ENCODE data around the gene CLECL1. TPM values are rescaled to one million over a fixed set of nuclear protein-coding genes. Genes with fewer than 3 reads are reported as not detected.
"Not testable (repeated sequence)": the region's sequence is repeated elsewhere in the genome, so short reads cannot be mapped to it uniquely, and the experiment has no call there.

Gene CLECL1
- total RNA-seq, 1 donor from 2014 or later: not detected

GRCh38 chr12:9698681-9699080 lies 34.2 kb downstream of the CLECL1 start:
- Histone ChIP-seq H3K9me3 (replicated peaks) (peaks cover 41% of the 10 kb centered on the region), H3K27ac (replicated peaks) (peak overlapping the region; percentile 66), H3K4me3 (no peak overlapping the region), H3K4me1 (peaks cover 26% of the 10 kb centered on the region), H3K36me3 (peaks cover 18% of the 10 kb centered on the region), H3K27me3 (ENCODE audit: low read depth) (no peaks in the 10 kb centered on the region)
- no peak for TF ChIP-seq CTCF (IDR thresholded peaks at IDR 0.05; ENCODE audit: borderline replicate concordance)
- DNase-seq: no peak
- intact Hi-C loops (cut with micrococcal nuclease): no loop called here

DNA sequence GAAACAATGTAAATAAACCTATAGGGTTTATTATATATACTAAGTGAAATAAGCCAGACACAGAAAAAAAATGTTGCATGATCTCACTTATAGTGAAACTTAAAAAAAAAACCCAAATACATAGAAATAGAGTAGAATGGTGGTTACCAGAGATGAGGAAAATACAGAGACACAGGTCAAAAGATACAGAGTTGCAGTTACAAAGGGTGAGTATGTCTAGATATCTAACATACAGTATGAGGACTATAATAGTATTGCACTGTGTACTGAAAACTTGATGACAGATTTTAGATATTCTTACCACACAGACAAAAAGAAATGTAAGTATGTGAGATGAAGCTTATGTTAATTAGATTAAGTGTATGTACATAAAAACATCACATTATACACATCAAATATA lies 35.3 kb downstream of the CLECL1 start:
- Histone ChIP-seq H3K9me3 (replicated peaks) (peaks cover 41% of the 10 kb centered on the region), H3K27ac (replicated peaks) (no peak overlapping the region), H3K4me1 (peaks cover 26% of the 10 kb centered on the region), H3K4me3 (no peak overlapping the region), H3K27me3 (ENCODE audit: low read depth) (no peaks in the 10 kb centered on the region), H3K36me3 (peaks cover 28% of the 10 kb centered on the region)
- intact Hi-C loops (cut with micrococcal nuclease): no loop called here
- DNase-seq: no peak
- no peak for TF ChIP-seq CTCF (IDR thresholded peaks at IDR 0.05; ENCODE audit: borderline replicate concordance)

GRCh38 chr12:9695661-9696060 lies 37.2 kb downstream of the CLECL1 start:
- H3K36me3 ChIP-seq: peaks cover 37% of the 10 kb centered on the region

GRCh38 chr12:9695150-9695549 lies 37.7 kb downstream of the CLECL1 start:
- peaks cover 38% of the 10 kb centered on the region for H3K36me3 ChIP-seq
- intact Hi-C loops (cut with micrococcal nuclease); H3K4me3 ChIP-seq; DNase-seq; H3K27me3 ChIP-seq (ENCODE audit: low read depth); H3K27ac ChIP-seq (replicated peaks): not testable (repeated sequence)
- H3K9me3 ChIP-seq (replicated peaks): peaks cover 36% of the 10 kb centered on the region
- peaks cover 17% of the 10 kb centered on the region for H3K4me1 ChIP-seq

More at GRCh38 chr12:9695661-9696060, 37.2 kb downstream of the CLECL1 start:
- H3K4me3 ChIP-seq; intact Hi-C loops (cut with micrococcal nuclease); H3K27ac ChIP-seq (replicated peaks); H3K27me3 ChIP-seq (ENCODE audit: low read depth); DNase-seq: not testable (repeated sequence)
- peaks cover 22% of the 10 kb centered on the region for H3K4me1 ChIP-seq
- peaks cover 35% of the 10 kb centered on the region for H3K9me3 ChIP-seq (replicated peaks)

- TF ChIP-seq CTCF (IDR thresholded peaks at IDR 0.05; ENCODE audit: borderline replicate concordance): no peak
- Histone ChIP-seq H3K4me1 (peaks cover 8% of the 10 kb centered on the region), H3K27ac (replicated peaks) (no peak overlapping the region), H3K36me3 (peaks cover 47% of the 10 kb centered on the region), H3K4me3 (no peak overlapping the region), H3K9me3 (replicated peaks) (peaks cover 43% of the 10 kb centered on the region), H3K27me3 (ENCODE audit: low read depth) (no peaks in the 10 kb centered on the region)
- intact Hi-C loops (cut with micrococcal nuclease): no loop called here
- DNase-seq: no peak
Measured at GRCh38 chr12:9694241-9694640, 38.7 kb downstream of the CLECL1 start.

DNA sequence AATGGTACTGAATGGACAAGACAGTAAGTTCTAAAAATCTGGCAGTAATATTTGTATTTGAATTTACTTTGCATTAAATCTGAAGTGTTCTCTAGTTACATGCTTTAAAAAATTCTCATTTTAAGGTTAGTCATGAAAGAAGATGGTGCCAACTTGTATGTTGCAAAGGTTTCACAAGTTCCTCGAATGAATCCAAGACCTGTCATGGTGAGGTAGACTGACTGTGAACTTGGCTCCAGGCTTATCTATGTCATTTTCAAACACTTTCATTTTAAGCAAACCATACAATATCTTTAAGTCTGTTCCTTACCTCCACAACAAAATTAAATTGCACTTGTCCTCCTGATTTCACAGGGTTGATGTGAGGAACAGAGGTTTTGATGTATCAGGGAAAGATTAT lies 40.0 kb downstream of the CLECL1 start:
- no peak for TF ChIP-seq CTCF (IDR thresholded peaks at IDR 0.05; ENCODE audit: borderline replicate concordance)
- no peak overlapping the region for H3K4me3 ChIP-seq
- H3K9me3 ChIP-seq (replicated peaks): peaks cover 35% of the 10 kb centered on the region
- no peaks in the 10 kb centered on the region for H3K27me3 ChIP-seq (ENCODE audit: low read depth)
- intact Hi-C loops (cut with micrococcal nuclease): no loop called here
- no peak for DNase-seq
- peaks cover 4% of the 10 kb centered on the region for H3K4me1 ChIP-seq
- H3K27ac ChIP-seq (replicated peaks): no peak overlapping the region
- H3K36me3 ChIP-seq: peaks cover 60% of the 10 kb centered on the region

DNA sequence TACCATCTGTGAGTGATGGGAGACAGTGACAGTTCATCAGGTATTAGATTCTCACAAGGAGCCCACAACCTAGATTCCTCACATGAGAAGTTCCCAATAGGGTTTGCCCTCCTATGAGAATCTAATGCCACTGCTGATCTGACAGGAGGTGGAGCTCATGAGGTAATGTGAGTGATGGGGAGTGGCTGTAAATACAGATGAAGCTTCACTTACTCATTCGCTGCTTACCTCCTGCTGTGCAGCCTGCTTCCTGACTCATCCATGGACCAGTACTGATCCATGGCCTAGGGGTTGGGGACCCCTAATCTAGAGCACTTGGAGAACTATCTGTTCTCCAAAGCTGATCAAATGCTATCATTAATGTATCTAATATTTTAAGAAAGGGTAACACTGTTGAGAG lies 45.7 kb downstream of the CLECL1 start:
- DNase-seq: no peak
- no peak overlapping the region for H3K27ac ChIP-seq (replicated peaks)
- no peaks in the 10 kb centered on the region for H3K4me1 ChIP-seq
- H3K9me3 ChIP-seq (replicated peaks): peaks cover 17% of the 10 kb centered on the region
- intact Hi-C loops (cut with micrococcal nuclease): no loop called here
- no peak for TF ChIP-seq CTCF (IDR thresholded peaks at IDR 0.05; ENCODE audit: borderline replicate concordance)
- no peak overlapping the region for H3K4me3 ChIP-seq
- peaks cover 49% of the 10 kb centered on the region for H3K36me3 ChIP-seq
- no peaks in the 10 kb centered on the region for H3K27me3 ChIP-seq (ENCODE audit: low read depth)

Data from left ventricle myocardium inferior (tissue), 1 donor.